ENCODE data around the gene S100A7A. TPM values are rescaled to one million over a fixed set of nuclear protein-coding genes. Genes with fewer than 3 reads are reported as not detected.
"Not testable (repeated sequence)": the region's sequence is repeated elsewhere in the genome, so short reads cannot be mapped to it uniquely, and the experiment has no call there.

S100A7A gene
- total and polyA plus RNA-seq, 2 of the 13 experiments (the other 11 are each of a cell fraction or from before 2014, with no cell fraction given) = not detected

GRCh38 chr1:153405825-153406599, 10.3 kb upstream of the S100A7A start:
- 0% methylated on average over 4 of the region's 6 CpGs for WGBS (ENCODE audit: low lambda C conversion rate)
- H3K9ac ChIP-seq (ENCODE audit: insufficient read depth, low read depth, low read length); CTCF ChIA-PET (ENCODE audit: low intra/inter-chr PET ratio, low total read pairs); H3K4me1 ChIP-seq (ENCODE audit: insufficient read depth, low read length); H3K9me3 ChIP-seq (ENCODE audit: low read length); FAIRE-seq; H3K4me3 ChIP-seq (replicated peaks in 1 of 3; ENCODE audit: insufficient read depth in 1 of 3, low read depth in 2 of 3, low read length in 3 of 3); in situ Hi-C loops (cut with HindIII; ENCODE audit: extremely low pct_ligation_motif_present, low pct_unique_long_range_greater_than_20kb); BruUV-seq (replicated peaks); H4K20me1 ChIP-seq (ENCODE audit: insufficient read depth, low read length); intact Hi-C loops (cut with micrococcal nuclease; ENCODE audit: unreplicated experiment); H3K79me2 ChIP-seq (ENCODE audit: insufficient read depth, low read length); H3K27ac ChIP-seq (ENCODE audit: extremely low read length, insufficient read depth, low read length); H2AFZ ChIP-seq (ENCODE audit: low read length); ATAC-seq; POLR2A ChIA-PET; DNase-seq (ENCODE audit: low spot score); H3K36me3 ChIP-seq (replicated peaks in 1 of 2; ENCODE audit: control insufficient read depth in 1 of 2, insufficient read depth in 2 of 2, low read length in 2 of 2); H3K4me2 ChIP-seq (ENCODE audit: low read depth, low read length): not testable (repeated sequence)
- H3K27me3 ChIP-seq (ENCODE audit: control insufficient read depth in 1 of 2, insufficient read depth in 2 of 2, low read length in 2 of 2) = peaks cover 1 to 21% of the 10 kb centered on the region in 2 experiments; a peak in 3 of 5 replicates

GRCh38 chr1:153407274-153407673, 9.0 kb upstream of the S100A7A start:
- CTCF ChIA-PET (ENCODE audit: low intra/inter-chr PET ratio, low total read pairs); H4K20me1 ChIP-seq (ENCODE audit: insufficient read depth, low read length); H3K27ac ChIP-seq (ENCODE audit: extremely low read length, insufficient read depth, low read length); H3K4me2 ChIP-seq (ENCODE audit: low read depth, low read length); H3K4me1 ChIP-seq (ENCODE audit: insufficient read depth, low read length); BruUV-seq (replicated peaks); H3K79me2 ChIP-seq (ENCODE audit: insufficient read depth, low read length); H3K36me3 ChIP-seq (replicated peaks in 1 of 2; ENCODE audit: control insufficient read depth in 1 of 2, insufficient read depth in 2 of 2, low read length in 2 of 2); in situ Hi-C loops (cut with HindIII; ENCODE audit: extremely low pct_ligation_motif_present, low pct_unique_long_range_greater_than_20kb); H3K9me3 ChIP-seq (ENCODE audit: low read length); FAIRE-seq; intact Hi-C loops (cut with micrococcal nuclease; ENCODE audit: unreplicated experiment); POLR2A ChIA-PET; H3K4me3 ChIP-seq (replicated peaks in 1 of 3; ENCODE audit: insufficient read depth in 1 of 3, low read depth in 2 of 3, low read length in 3 of 3); DNase-seq (ENCODE audit: low spot score); H2AFZ ChIP-seq (ENCODE audit: low read length); ATAC-seq; H3K9ac ChIP-seq (ENCODE audit: insufficient read depth, low read depth, low read length): not testable (repeated sequence)
- 20% methylated on average over 6 of the region's 11 CpGs for WGBS (ENCODE audit: low lambda C conversion rate)
- H3K27me3 ChIP-seq (ENCODE audit: control insufficient read depth in 1 of 2, insufficient read depth in 2 of 2, low read length in 2 of 2) = peaks cover under 1 to 13% of the 10 kb centered on the region in 2 experiments; a peak in 3 of 5 replicates

- intact Hi-C loops (cut with micrococcal nuclease; ENCODE audit: unreplicated experiment); H3K4me3 ChIP-seq (replicated peaks in 1 of 3; ENCODE audit: insufficient read depth in 1 of 3, low read depth in 2 of 3, low read length in 3 of 3); BruUV-seq (replicated peaks); H3K4me2 ChIP-seq (ENCODE audit: low read depth, low read length); DNase-seq (ENCODE audit: low spot score); FAIRE-seq; CTCF ChIA-PET (ENCODE audit: low intra/inter-chr PET ratio, low total read pairs); H3K27me3 ChIP-seq (ENCODE audit: control insufficient read depth in 1 of 2, insufficient read depth in 2 of 2, low read length in 2 of 2); H2AFZ ChIP-seq (ENCODE audit: low read length); in situ Hi-C loops (cut with HindIII; ENCODE audit: extremely low pct_ligation_motif_present, low pct_unique_long_range_greater_than_20kb); H3K27ac ChIP-seq (ENCODE audit: extremely low read length, insufficient read depth, low read length); H3K9ac ChIP-seq (ENCODE audit: insufficient read depth, low read depth, low read length); ATAC-seq; H3K4me1 ChIP-seq (ENCODE audit: insufficient read depth, low read length); H3K9me3 ChIP-seq (ENCODE audit: low read length); H3K36me3 ChIP-seq (replicated peaks in 1 of 2; ENCODE audit: control insufficient read depth in 1 of 2, insufficient read depth in 2 of 2, low read length in 2 of 2); H4K20me1 ChIP-seq (ENCODE audit: insufficient read depth, low read length); POLR2A ChIA-PET; H3K79me2 ChIP-seq (ENCODE audit: insufficient read depth, low read length): not testable (repeated sequence)
Observed at GRCh38 chr1:153413961-153414360, 2.4 kb upstream of the S100A7A start.
